NB4 (cell line): ENCODE data around the gene IL18BP.

Experiments used
- CTCF ChIP-seq: IDR thresholded peaks from one replicate; pipeline ENCODE4 v1.5.1; 2012; ENCODE audit warnings: low read depth, low read length
- MYC ChIP-seq: IDR thresholded peaks from 2 replicates; pipeline ENCODE4 v1.6.1; 2011; ENCODE audit warnings: low read depth, low read length
- POLR2A ChIP-seq: IDR thresholded peaks from 2 replicates; pipeline ENCODE4 v1.6.1; 2011; ENCODE audit warnings: mild to moderate bottlenecking; ENCODE audit not compliant: insufficient read length; ENCODE audit errors: extremely low read depth

DNA sequence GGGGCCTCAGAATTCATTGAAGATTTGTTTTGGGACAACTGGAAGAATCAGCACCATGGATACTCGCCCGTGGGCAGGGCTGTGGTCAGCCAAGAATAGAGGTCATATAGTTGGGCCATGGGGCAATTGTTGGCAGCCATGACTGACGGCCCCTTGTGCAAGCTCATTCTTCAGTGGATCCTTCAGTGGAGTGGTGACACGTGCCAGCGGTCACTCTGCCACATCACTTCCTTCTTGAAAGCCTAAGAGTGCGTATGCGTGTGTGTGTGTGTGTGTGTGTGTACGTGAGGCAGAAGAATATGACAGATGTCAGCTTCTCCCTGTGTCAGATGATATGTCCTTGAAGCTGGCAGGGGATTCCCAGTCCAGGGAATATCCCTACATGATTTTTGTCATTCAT lies 1.8 kb upstream of the IL18BP start:
- TF ChIP-seq CTCF (no peak), POLR2A (no peak), MYC (no peak)
